K562 (cell line): ENCODE data around the gene MYH11. TPM values are rescaled to one million over a fixed set of nuclear protein-coding genes. Genes with fewer than 3 reads are reported as not detected.

Experiments
- ATAC-seq: fragments of 200-7000 bp; cut with Tn5 transposase; 3 replicates; pipeline ENCODE4 v1.9.1; 2020; ENCODE audit warnings: moderate library complexity
- BruUV-seq: library from RNA; stranded (reverse); fragments of 400-500 nt; replicated peaks from 2 replicates; lab custom pipeline; 2021; lab: Mats Ljungman, UMichigan
- CTCF ChIA-PET: fragments of 300-600 bp; formaldehyde crosslinking; extraction: SDS; loops from one replicate; lab custom pipeline; 2021; ENCODE audit warnings: low intra/inter-chr PET ratio; lab: Yijun Ruan, JAX
- POLR2A ChIA-PET: fragments of 300-600, 350-650 bp; sonication (Branson Sonifier 250); formaldehyde crosslinking; extraction: SDS; loops from one replicate; lab custom pipeline; 2021; ENCODE audit warnings: antibody characterized with exemption, inconsistent platforms; lab: Yijun Ruan, JAX
- DNase-seq, 4 experiments: peaks; one replicate each; pipeline versions ENCODE4 v3.0.0 to v3.0.0-alpha.2; 2011 to 2018; ENCODE audit warnings: low spot score in 3 of 4, mixed read lengths in 3 of 4; ENCODE audit errors: extremely low read depth in 1 of 4
- FAIRE-seq: peaks from 2 replicates; lab custom pipeline; 2011; peaks lifted over from hg19 to GRCh38; lab: Jason Lieb, UNC
- H2AFZ ChIP-seq: 2 replicates; pipeline ENCODE4 v1.6.0; 2011; ENCODE audit warnings: low read depth, low read length, control low read depth, inconsistent platforms
- H3K27ac ChIP-seq: fragments of 200-600 bp; 3 replicates; pipeline ENCODE4 v1.8.0; 2011; ENCODE audit warnings: low read depth, mild to moderate bottlenecking, control low read depth, inconsistent platforms, low read length, moderate library complexity, mixed read lengths; ENCODE audit errors: extremely low read depth
- H3K27me3 ChIP-seq, 2 experiments: fragments of 300-600 bp in 1 of 2; 2 replicates in 1 of 2; 3 replicates in 1 of 2; pipeline versions ENCODE4 v1.6.0 to v1.8.0; 2011; ENCODE audit warnings: inconsistent platforms in 2 of 2, low read length in 2 of 2, mild to moderate bottlenecking in 1 of 2, mixed read lengths in 1 of 2, moderate library complexity in 1 of 2; ENCODE audit not compliant: control insufficient read depth in 2 of 2, insufficient read depth in 2 of 2
- H3K36me3 ChIP-seq: fragments of 300-600 bp; 3 replicates; pipeline ENCODE4 v1.8.0; 2011; ENCODE audit warnings: mild to moderate bottlenecking, low read length, inconsistent platforms; ENCODE audit not compliant: control insufficient read depth, insufficient read depth
- H3K4me1 ChIP-seq, 2 experiments: fragments of 200-600 bp in 1 of 2; replicated peaks in 1 of 2; 2 replicates in 1 of 2; 3 replicates in 1 of 2; pipeline versions ENCODE4 v1.5.1 to v1.8.0; 2011; ENCODE audit warnings: inconsistent platforms in 2 of 2, low read length in 2 of 2, mild to moderate bottlenecking in 1 of 2, mixed read lengths in 1 of 2, moderate library complexity in 1 of 2; ENCODE audit not compliant: control insufficient read depth in 2 of 2, insufficient read depth in 2 of 2
- H3K4me2 ChIP-seq: 2 replicates; pipeline ENCODE4 v1.6.1; 2011; ENCODE audit warnings: low read length, control low read depth, inconsistent platforms, mixed read lengths; ENCODE audit not compliant: insufficient read depth
- H3K4me3 ChIP-seq: fragments of 200-600 bp; sonication (generic), shearing (Covaris generic); 2 replicates; pipeline ENCODE4 v1.5.1; 2016; ENCODE audit warnings: control low read depth, inconsistent platforms
- H3K79me2 ChIP-seq: fragments of 200-600 bp; 3 replicates; pipeline ENCODE4 v1.8.0; 2011; ENCODE audit warnings: low read length, inconsistent platforms; ENCODE audit not compliant: control insufficient read depth, insufficient read depth
- H3K9ac ChIP-seq, 2 experiments: 2 replicates each; pipeline versions ENCODE4 v1.6.0 to v1.6.1; 2011; ENCODE audit warnings: low read depth in 2 of 2, low read length in 2 of 2, control low read depth in 1 of 2, inconsistent platforms in 1 of 2, mild to moderate bottlenecking in 1 of 2, mixed read lengths in 1 of 2; ENCODE audit not compliant: insufficient read depth in 1 of 2
- H3K9me1 ChIP-seq: one replicate; pipeline ENCODE4 v1.6.0; 2011; ENCODE audit warnings: inconsistent platforms, mild to moderate bottlenecking, low read length, moderate library complexity; ENCODE audit not compliant: control insufficient read depth, insufficient read depth
- H3K9me3 ChIP-seq: replicated peaks from 2 replicates; pipeline ENCODE4 v1.5.1; 2011; ENCODE audit warnings: low read depth, low read length, inconsistent platforms; ENCODE audit not compliant: control insufficient read depth, insufficient read depth
- H4K20me1 ChIP-seq: replicated peaks from 2 replicates; pipeline ENCODE4 v1.6.1; 2011; ENCODE audit warnings: low read length, inconsistent platforms, mixed read lengths; ENCODE audit not compliant: control insufficient read depth, insufficient read depth
- CTBP1 ChIP-seq: fragments of 450-650 bp; IDR thresholded peaks from 2 replicates; pipeline ENCODE4 v1.6.1; 2016; ENCODE audit warnings: borderline replicate concordance
- E2F3 ChIP-seq: fragments of 250-450 bp; sonication (Bioruptor Pico); IDR thresholded peaks from 2 replicates; pipeline ENCODE4 v1.4.0; 2020; ENCODE audit warnings: mild to moderate bottlenecking
- GTF2F1 ChIP-seq: IDR thresholded peaks from 2 replicates; pipeline ENCODE4 v1.6.1; 2011; ENCODE audit warnings: low read depth, low read length, improper control_type of control experiment
- MAFK ChIP-seq: IDR thresholded peaks from 2 replicates; pipeline ENCODE4 v1.6.1; 2011; ENCODE audit warnings: low read length, improper control_type of control experiment
- POLR2AphosphoS2 ChIP-seq: IDR thresholded peaks from 2 replicates; pipeline ENCODE4 v1.6.1; 2012; ENCODE audit warnings: low read length, improper control_type of control experiment
- STAT5B ChIP-seq: fragments of 250-450 bp; sonication (Bioruptor Pico); IDR thresholded peaks from 2 replicates; pipeline ENCODE4 v1.8.0; 2021; ENCODE audit warnings: mild to moderate bottlenecking, inconsistent platforms
- ZKSCAN8 ChIP-seq: fragments of 200-800 bp; sonication (Bioruptor generic); IDR thresholded peaks from 2 replicates; pipeline ENCODE4 v1.6.1; 2016; ENCODE audit warnings: missing genetic modification characterization, missing compliant biosample characterization
- ZNF583 ChIP-seq: fragments of 250-450 bp; sonication (Bioruptor Pico); IDR thresholded peaks from 2 replicates; pipeline ENCODE4 v1.4.0; 2020
- ZNF589 ChIP-seq: fragments of 200-800 bp; sonication (Bioruptor generic); IDR thresholded peaks from 2 replicates; pipeline ENCODE4 v1.6.1; 2016; ENCODE audit warnings: low read depth, missing genetic modification characterization, missing compliant biosample characterization
- WGBS: fragments of 100-300 bp; shearing (Covaris generic); methylation state at CpG from one replicate; pipeline ENCODE4 v1.1.6; 2016; ENCODE audit warnings: low coverage, mixed read lengths; ENCODE audit not compliant: insufficient coverage; ENCODE audit errors: missing lambda C conversion rate; 5-methylcytosine and 5-hydroxymethylcytosine counted together
- in situ Hi-C: fragments of 300-500 bp; cut with MboI; formaldehyde crosslinking; loops from 4 replicates; pipeline ENCODE4 v1.15.0; 2018; ENCODE audit warnings: inconsistent platforms, mixed read lengths
- intact Hi-C: fragments of 100-400 bp; cut with micrococcal nuclease; formaldehyde crosslinking; loops from 2 replicates; pipeline ENCODE4 v1.14.2; 2022
- polyA plus RNA-seq, 8 experiments: library from polyadenylated mRNA; depleted of rRNA in 4 of 8; stranded (reverse) in 5 of 8; unstranded in 3 of 8; fragments of >200 nt; fragmentation: Nextera tagmentation in 2 of 8; fragmentation: Illumina TruSeq in 1 of 8; extraction: Ambion mirVana in 2 of 8; extraction: Trizol in 1 of 8; gene quantifications; 2 replicates each; pipeline versions ENCODE4 v1.2.1 to v1.2.3, GENCODE V29; 2011 to 2014; ENCODE audit warnings: inconsistent platforms in 1 of 8, missing spikeins in 1 of 8
- total RNA-seq, 7 experiments: library from RNA; depleted of rRNA in 6 of 7; stranded (reverse); fragments of >200 nt in 6 of 7; fragmentation: Illumina TruSeq in 2 of 7; extraction: Trizol in 2 of 7; gene quantifications; 2 replicates each; pipeline versions ENCODE4 v1.2.1 to v1.2.3, GENCODE V29; 2011 to 2021; ENCODE audit warnings: low replicate concordance in 1 of 7
- TF ChIP-seq, protein P1 (sequence below): fragments of 250-450 bp; sonication (Bioruptor Pico); IDR thresholded peaks from 2 replicates; pipeline ENCODE4 v1.8.0; 2022; ENCODE audit warnings: inconsistent platforms, mild to moderate bottlenecking, moderate library complexity, borderline replicate concordance
- TF ChIP-seq, protein P2 (sequence below): fragments of 250-450 bp; sonication (Bioruptor Pico); IDR thresholded peaks from 2 replicates; pipeline ENCODE4 v1.8.0; 2022; ENCODE audit warnings: inconsistent platforms
- TF ChIP-seq, protein P3 (sequence below): fragments of 250-450 bp; sonication (Bioruptor Pico); IDR thresholded peaks from 2 replicates; pipeline ENCODE4 v1.5.0; 2020; ENCODE audit warnings: mild to moderate bottlenecking, borderline replicate concordance

MYH11 gene
- total and polyA plus RNA-seq, 9 of the 15 experiments (the other 6 are each of a cell fraction or from before 2014, with no cell fraction given): 0.05 to 0.47 (median 0.08) TPM; not detected in 5

DNA sequence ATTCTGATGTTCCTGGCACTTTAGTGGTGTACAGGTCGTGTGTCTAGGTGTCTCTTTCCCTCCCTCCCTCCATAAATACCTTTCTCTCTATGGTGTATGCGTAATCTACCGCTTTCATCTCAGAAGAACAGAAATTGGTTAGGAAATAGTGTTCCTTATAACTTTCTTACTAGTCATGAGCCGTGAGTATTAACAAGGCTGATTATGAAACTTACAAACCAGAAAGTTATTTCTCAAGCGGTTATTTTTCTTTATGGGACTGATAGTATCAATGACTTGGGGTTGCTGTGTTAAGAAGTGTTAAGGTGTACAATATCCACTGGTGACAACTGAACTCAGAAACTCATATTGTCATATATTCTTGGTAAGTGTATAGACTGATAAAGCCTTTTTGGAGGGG, 13.2 kb upstream of the MYH11 start:
- no peak overlapping the region for H3K27ac ChIP-seq
- H4K20me1 ChIP-seq: no peaks in the 10 kb centered on the region
- TF ChIP-seq, protein P1, sequence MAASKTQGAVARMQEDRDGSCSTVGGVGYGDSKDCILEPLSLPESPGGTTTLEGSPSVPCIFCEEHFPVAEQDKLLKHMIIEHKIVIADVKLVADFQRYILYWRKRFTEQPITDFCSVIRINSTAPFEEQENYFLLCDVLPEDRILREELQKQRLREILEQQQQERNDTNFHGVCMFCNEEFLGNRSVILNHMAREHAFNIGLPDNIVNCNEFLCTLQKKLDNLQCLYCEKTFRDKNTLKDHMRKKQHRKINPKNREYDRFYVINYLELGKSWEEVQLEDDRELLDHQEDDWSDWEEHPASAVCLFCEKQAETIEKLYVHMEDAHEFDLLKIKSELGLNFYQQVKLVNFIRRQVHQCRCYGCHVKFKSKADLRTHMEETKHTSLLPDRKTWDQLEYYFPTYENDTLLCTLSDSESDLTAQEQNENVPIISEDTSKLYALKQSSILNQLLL (CRISPR knock-in tag): no peak
- no peak for TF ChIP-seq MAFK
- TF ChIP-seq ZNF589: no peak
- no peak for TF ChIP-seq POLR2AphosphoS2
- TF ChIP-seq CTBP1: no peak
- no peak for TF ChIP-seq E2F3 (CRISPR knock-in tag)
- TF ChIP-seq, protein P2, sequence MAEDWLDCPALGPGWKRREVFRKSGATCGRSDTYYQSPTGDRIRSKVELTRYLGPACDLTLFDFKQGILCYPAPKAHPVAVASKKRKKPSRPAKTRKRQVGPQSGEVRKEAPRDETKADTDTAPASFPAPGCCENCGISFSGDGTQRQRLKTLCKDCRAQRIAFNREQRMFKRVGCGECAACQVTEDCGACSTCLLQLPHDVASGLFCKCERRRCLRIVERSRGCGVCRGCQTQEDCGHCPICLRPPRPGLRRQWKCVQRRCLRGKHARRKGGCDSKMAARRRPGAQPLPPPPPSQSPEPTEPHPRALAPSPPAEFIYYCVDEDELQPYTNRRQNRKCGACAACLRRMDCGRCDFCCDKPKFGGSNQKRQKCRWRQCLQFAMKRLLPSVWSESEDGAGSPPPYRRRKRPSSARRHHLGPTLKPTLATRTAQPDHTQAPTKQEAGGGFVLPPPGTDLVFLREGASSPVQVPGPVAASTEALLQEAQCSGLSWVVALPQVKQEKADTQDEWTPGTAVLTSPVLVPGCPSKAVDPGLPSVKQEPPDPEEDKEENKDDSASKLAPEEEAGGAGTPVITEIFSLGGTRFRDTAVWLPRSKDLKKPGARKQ (CRISPR knock-in tag): no peak
- TF ChIP-seq STAT5B (CRISPR knock-in tag): no peak
- TF ChIP-seq, protein P3, sequence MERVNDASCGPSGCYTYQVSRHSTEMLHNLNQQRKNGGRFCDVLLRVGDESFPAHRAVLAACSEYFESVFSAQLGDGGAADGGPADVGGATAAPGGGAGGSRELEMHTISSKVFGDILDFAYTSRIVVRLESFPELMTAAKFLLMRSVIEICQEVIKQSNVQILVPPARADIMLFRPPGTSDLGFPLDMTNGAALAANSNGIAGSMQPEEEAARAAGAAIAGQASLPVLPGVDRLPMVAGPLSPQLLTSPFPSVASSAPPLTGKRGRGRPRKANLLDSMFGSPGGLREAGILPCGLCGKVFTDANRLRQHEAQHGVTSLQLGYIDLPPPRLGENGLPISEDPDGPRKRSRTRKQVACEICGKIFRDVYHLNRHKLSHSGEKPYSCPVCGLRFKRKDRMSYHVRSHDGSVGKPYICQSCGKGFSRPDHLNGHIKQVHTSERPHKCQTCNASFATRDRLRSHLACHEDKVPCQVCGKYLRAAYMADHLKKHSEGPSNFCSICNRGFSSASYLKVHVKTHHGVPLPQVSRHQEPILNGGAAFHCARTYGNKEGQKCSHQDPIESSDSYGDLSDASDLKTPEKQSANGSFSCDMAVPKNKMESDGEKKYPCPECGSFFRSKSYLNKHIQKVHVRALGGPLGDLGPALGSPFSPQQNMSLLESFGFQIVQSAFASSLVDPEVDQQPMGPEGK (CRISPR knock-in tag): no peak
- no peak for TF ChIP-seq ZKSCAN8 (CRISPR knock-in tag)
- TF ChIP-seq GTF2F1: no peak
- TF ChIP-seq ZNF583 (CRISPR knock-in tag): no peak
- H3K4me2 ChIP-seq: no peak overlapping the region
- ChIA-PET POLR2A (interaction anchor here (1.7 kb wide), 1 partner anchor 9 kb away, joined by 8 read pairs; no protein-coding TSS in a partner anchor), CTCF (no interaction called here)
- BruUV-seq: no TSS peak
- in situ Hi-C loops: no loop called here
- H3K4me1 ChIP-seq: no peaks in the 10 kb centered on the region
- intact Hi-C loops: loop anchor here (10.0 kb wide), 1 partner anchor 75 kb away; the partner anchor contains the start of gene ABCC1
- no peak for FAIRE-seq
- H3K9me1 ChIP-seq: no peaks in the 10 kb centered on the region
- DNase-seq: no peak
- H3K27me3 ChIP-seq: no peaks in the 10 kb centered on the region
- no peak overlapping the region for H3K9ac ChIP-seq
- peaks cover 12% of the 10 kb centered on the region for H3K79me2 ChIP-seq
- 84% methylated on average over 5 of the region's 5 CpGs for WGBS
- no peak overlapping the region for H3K4me3 ChIP-seq
- no peak for ATAC-seq
- H2AFZ ChIP-seq: no peak overlapping the region
- no peaks in the 10 kb centered on the region for H3K9me3 ChIP-seq
- peaks cover 87% of the 10 kb centered on the region; the same call in 2 of the 3 replicates for H3K36me3 ChIP-seq
